H1 (cell line): ENCODE results near the gene CNGA1. TPM values are rescaled to one million over a fixed set of nuclear protein-coding genes. Genes with fewer than 3 reads are reported as not detected.

Experiments
- ASH2L ChIP-seq: fragments of 200-600, 300-600 bp; sonication (generic); IDR thresholded peaks from one replicate; pipeline ENCODE4 v1.7.1; 2017; ENCODE audit warnings: low read length
- CBX8 ChIP-seq: fragments of 300-800, 300-1000 bp; sonication (generic); IDR thresholded peaks from 2 replicates; pipeline ENCODE4 v1.7.1; 2016; ENCODE audit warnings: low read depth, low read length, borderline replicate concordance
- CHD7 ChIP-seq: fragments of 300-600 bp; sonication (generic); IDR thresholded peaks from 2 replicates; pipeline ENCODE4 v1.7.1; 2012; ENCODE audit warnings: low read length, moderate library complexity, mild to moderate bottlenecking, inconsistent platforms; ENCODE audit not compliant: insufficient replicate concordance
- EGR1 ChIP-seq: IDR thresholded peaks from 2 replicates; pipeline ENCODE4 v1.6.1; 2011; ENCODE audit warnings: low read depth, low read length, borderline replicate concordance
- HDAC2 ChIP-seq, 2 experiments: fragments of 300-600 bp in 1 of 2; sonication (generic) in 1 of 2; IDR thresholded peaks; 2 replicates each; pipeline ENCODE4 v1.6.1; 2011 to 2012; ENCODE audit warnings: low read depth in 2 of 2, low read length in 2 of 2, mild to moderate bottlenecking in 2 of 2, moderate library complexity in 2 of 2, borderline replicate concordance in 1 of 2, inconsistent platforms in 1 of 2
- NRF1 ChIP-seq: IDR thresholded peaks from 2 replicates; pipeline ENCODE4 v1.6.1; 2011; ENCODE audit warnings: mild to moderate bottlenecking, low read depth, low read length, improper control_type of control experiment
- POLR2A ChIP-seq, 2 experiments: IDR thresholded peaks; 1 replicate in 1 of 2; 2 replicates in 1 of 2; pipeline ENCODE4 v1.6.1; 2011; ENCODE audit warnings: low read depth in 2 of 2, low read length in 2 of 2, mild to moderate bottlenecking in 2 of 2; ENCODE audit errors: control extremely low read depth in 1 of 2
- polyA plus RNA-seq, 7 experiments: library from polyadenylated mRNA; depleted of rRNA in 3 of 7; stranded (reverse) in 5 of 7; unstranded in 2 of 7; fragments of >200 nt in 5 of 7; fragments of 200-250 nt in 2 of 7; gene quantifications; 1 replicate in 5 of 7; 2 replicates in 1 of 7; 4 replicates in 1 of 7; pipeline versions ENCODE4 v1.2.1 to v1.2.3, GENCODE V29; 2011 to 2013; ENCODE audit warnings: missing spikeins in 2 of 7, mixed read lengths in 2 of 7
- total RNA-seq: library from RNA; stranded (reverse); fragmentation: NEBNext Ultra II Directional; extraction: Animal tissue kit (Norgen Biotek cat#: 25700); gene quantifications from 2 replicates; pipeline ENCODE4 v1.2.1, GENCODE V29; 2021

The CNGA1 gene
- total and polyA plus RNA-seq, 2 of the 8 experiments (the other 6 are each of a cell fraction or from before 2014, with no cell fraction given) = 0.17 to 0.54 TPM

DNA sequence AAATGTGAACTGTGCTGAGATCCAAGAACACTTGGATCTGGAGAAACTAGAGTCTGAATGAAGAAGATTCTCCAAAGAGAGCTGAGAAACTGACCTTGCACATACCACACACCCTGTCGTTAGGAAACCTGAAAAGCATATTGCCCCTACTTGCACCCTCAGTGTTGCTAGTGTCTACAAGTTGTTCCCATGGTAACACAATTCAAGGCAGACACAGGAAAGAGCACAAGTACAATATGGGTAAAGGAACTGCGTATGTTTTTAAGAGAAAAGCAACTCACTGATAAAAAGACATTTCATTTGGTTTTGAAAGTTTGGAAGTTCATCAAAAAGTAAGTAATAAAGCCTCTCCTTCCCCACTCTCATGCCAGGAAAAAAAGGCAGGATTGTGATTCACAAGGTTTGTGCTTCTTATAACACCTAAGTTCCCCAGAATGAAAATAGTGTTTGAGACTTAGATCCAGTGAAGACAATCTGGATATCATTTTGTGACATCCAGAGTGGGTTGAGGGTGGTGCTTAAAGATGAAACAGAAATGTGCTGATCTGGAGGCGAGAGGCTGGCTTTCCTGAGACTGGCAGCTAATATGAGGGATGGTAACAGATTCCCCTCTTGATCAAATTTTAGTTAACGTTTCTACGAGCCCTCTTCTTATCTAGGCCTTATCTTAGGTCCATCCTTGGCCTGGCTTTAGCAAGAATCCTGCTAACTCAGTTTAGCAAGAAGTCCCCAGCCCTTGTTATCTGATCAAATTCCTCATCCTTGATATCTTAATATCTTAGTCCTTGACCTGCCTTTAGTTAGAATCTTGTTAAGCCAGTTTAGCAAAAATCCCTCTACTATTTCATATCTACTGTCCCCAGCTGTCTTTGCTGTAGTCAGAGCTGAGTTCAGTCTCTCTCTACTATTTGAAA, 42.4 kb upstream of the CNGA1 start (continued):
- TF ChIP-seq NRF1 (no peak), HDAC2 (IDR thresholded peaks at IDR 0.05; ENCODE audit: borderline replicate concordance in 1 of 2, low read depth in 2 of 2, low read length in 2 of 2) (no peak), ASH2L (no peak), CHD7 (no peak), EGR1 (no peak), POLR2A (IDR thresholded peaks at IDR 0.05; ENCODE audit: control extremely low read depth in 1 of 2, low read depth in 2 of 2, low read length in 2 of 2) (no peak), CBX8 (no peak)
